ENCODE data around the gene FRK.
"Not testable (repeated sequence)": the region's sequence is repeated elsewhere in the genome, so short reads cannot be mapped to it uniquely, and the experiment has no call there.

FRK gene

GRCh38 chr6:116051244-116051643, 9.4 kb downstream of the FRK start:
- TF ChIP-seq CTCF (IDR thresholded peaks at IDR 0.05; ENCODE audit: control insufficient read depth, insufficient read depth, low read depth, low read length, missing control alignments): no peak
- no peak for DNase-seq (ENCODE audit: low read depth)
- H3K4me3 ChIP-seq (ENCODE audit: control insufficient read depth, low read depth, low read length): no peak overlapping the region

DNA sequence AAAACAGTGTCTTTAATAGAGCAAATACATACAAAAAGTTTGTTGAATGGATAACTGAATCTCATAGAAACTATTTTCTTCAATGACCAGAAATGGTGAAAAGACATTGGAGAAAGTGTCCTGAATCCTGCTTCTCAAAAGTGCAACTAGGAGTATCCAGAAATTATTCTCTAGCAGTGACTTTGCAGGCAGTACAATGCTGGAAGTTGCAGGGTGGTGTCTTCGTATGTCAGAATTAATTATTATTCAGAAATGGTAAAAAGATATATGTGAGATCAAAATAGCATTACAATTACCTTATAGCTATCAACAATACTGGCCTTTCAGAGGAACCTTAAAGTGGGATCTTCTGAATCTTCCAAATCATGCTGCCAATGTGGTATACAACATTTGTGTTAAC, 10.0 kb downstream of the FRK start:
- no peak for TF ChIP-seq CTCF (IDR thresholded peaks at IDR 0.05; ENCODE audit: control insufficient read depth, insufficient read depth, low read depth, low read length, missing control alignments)
- no peak overlapping the region for H3K4me3 ChIP-seq (ENCODE audit: control insufficient read depth, low read depth, low read length)
- no peak for DNase-seq (ENCODE audit: low read depth)

DNA sequence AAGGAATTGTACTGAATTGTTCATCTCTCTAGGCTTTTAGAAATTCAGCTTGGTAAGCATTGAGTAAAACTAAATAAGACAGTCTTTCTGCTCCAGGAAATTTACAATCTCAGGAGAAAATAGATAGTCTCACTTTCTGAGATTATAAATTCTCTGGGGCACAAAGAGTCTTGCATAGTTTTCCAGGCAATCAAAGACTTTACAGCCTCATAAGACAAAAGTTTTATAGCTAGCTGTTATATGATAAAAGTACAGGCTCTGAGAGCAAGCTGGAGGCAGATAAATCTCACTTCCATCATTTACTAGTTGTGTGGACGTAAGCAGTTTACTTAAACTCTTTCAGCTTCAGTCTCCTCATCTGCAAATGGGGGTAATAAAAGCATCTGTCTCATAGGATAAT, 11.4 kb downstream of the FRK start:
- H3K4me3 ChIP-seq (ENCODE audit: control insufficient read depth, low read depth, low read length): no peak overlapping the region
- no peak for DNase-seq (ENCODE audit: low read depth)
- no peak for TF ChIP-seq CTCF (IDR thresholded peaks at IDR 0.05; ENCODE audit: control insufficient read depth, insufficient read depth, low read depth, low read length, missing control alignments)

DNA sequence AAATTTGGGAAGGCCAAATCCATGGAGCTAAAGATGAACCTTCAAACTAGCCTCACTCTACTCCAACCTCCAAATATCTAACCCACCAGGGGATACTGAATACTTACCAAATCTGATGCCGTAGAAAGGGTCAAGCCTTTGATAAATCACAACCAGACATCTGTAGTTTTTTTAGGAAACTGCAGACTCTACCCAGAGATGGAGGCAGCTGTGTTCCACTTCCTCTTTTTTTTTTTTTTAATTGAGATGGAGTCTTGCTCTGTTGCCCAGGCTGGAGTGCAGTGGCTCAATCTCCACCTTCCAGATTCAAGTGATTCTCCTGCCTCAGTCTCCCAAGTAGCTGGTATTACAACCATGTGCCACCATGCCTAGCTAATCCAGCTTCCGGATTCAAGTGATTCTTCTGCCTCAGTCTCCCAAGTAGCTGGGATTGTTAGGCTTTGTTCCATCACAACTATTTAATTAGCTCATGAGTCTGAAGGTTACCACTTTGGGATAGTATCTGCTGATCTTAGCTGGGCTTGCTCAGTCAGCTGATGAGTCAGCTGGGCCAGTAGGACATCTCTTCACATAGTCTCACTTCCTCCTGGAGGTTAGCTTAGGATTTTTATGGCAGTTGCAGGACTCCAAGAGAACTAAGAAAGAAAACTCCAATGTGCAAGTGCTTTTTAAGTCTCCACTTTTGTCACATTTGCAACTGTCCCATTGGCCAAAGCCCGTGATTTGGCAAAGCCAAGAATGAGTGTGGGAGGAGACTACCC, 13.3 kb downstream of the FRK start:
- no peak for DNase-seq (ENCODE audit: low read depth)
- no peak overlapping the region for H3K4me3 ChIP-seq (ENCODE audit: control insufficient read depth, low read depth, low read length)
- TF ChIP-seq CTCF (IDR thresholded peaks at IDR 0.05; ENCODE audit: control insufficient read depth, insufficient read depth, low read depth, low read length, missing control alignments): no peak

DNA sequence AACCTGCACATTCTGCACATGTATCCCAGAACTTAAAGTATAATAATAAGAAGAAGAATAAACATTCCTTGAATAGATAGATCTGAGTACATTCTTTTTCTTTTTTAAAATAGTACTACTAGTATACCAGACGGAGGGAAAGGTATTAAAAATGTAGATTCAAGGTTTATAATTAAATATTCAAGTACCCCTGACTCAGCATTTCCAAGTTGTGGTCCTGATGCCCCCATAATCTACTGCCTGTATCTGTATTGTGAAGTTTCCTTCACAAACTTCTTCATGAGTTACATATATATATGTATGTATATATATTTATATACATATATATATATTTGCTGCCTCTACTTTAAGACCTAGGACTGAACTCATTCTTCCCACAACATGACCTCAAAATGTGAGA, 14.0 kb downstream of the FRK start:
- no peak for TF ChIP-seq CTCF (IDR thresholded peaks at IDR 0.05; ENCODE audit: control insufficient read depth, insufficient read depth, low read depth, low read length, missing control alignments)
- DNase-seq (ENCODE audit: low read depth): no peak
- H3K4me3 ChIP-seq (ENCODE audit: control insufficient read depth, low read depth, low read length): no peak overlapping the region

DNA sequence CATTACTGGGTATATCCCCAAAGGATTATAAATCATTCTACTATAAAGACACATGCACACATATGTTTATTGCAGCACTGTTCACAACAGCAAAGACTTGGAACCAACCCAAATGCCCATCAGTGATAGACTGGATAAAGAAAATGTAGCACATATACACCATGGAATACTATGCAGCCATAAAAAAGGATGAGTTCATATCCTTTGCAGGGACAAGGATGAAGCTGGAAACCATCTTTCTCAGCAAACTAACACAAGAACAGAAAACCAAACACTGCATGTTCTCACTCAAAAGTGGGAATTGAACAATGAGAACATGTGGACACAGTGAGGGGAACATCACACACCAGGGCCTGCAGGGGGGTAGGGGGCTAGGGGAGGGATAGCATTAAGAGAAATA, 14.4 kb downstream of the FRK start:
- not testable (repeated sequence) for DNase-seq (ENCODE audit: low read depth); H3K4me3 ChIP-seq (ENCODE audit: control insufficient read depth, low read depth, low read length)

DNA sequence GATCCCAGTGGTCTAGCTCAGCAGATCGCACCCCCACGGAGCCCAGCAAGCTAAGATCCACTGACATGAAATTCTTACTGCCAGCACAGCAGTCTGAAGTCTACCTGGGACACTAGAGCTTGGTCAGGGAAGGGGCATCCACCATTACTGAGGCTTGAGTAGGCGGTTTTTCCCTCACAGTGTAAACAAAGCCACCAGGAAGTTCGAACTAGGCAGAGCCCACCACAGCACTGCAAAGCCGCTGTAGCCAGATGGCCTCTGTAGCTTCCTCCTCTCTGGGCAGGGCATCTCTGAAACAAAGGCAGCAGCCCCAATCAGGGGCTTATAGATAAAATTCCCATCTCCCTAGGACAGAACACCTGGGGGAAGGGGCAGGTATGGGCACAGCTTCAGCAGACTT, 18.8 kb downstream of the FRK start:
- TF ChIP-seq CTCF (IDR thresholded peaks at IDR 0.05; ENCODE audit: control insufficient read depth, insufficient read depth, low read depth, low read length, missing control alignments): no peak
- no peak overlapping the region for H3K4me3 ChIP-seq (ENCODE audit: control insufficient read depth, low read depth, low read length)
- no peak for DNase-seq (ENCODE audit: low read depth)
